Eye (tissue), 1 donor: Measurements from ENCODE around the gene RNF224.
A peak's percentile ranks its signal among the peaks of the same experiment; 100 is the strongest.

Experiments used
- DNase-seq: peaks from one replicate; pipeline ENCODE4 v3.0.0-alpha.2; 2015

RNF224 gene

DNA sequence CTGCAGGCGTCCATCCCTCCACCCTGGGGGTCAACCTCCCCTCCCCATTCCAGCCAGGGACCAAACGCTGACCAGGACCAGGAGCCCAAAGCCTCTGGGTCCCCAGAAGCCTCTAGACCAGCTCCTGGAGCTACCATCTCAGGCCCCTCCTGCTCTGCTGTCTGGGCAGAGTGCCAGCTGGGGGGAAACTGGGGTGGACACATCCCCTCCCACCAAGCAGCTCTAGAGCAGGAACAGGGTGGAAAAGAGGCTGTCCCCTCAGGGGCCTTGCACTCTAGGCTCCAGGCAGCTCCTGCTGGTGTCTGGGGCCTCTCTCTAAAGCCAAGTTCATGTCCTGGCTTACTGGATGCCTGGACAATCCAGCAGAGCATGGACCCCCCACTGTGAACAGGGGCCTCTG lies 34.4 kb upstream of the RNF224 start:
- DNase-seq: peak; percentile 13

- no peak for DNase-seq
Observed at GRCh38 chr9:137193771-137194170, 33.5 kb upstream of the RNF224 start.

DNA sequence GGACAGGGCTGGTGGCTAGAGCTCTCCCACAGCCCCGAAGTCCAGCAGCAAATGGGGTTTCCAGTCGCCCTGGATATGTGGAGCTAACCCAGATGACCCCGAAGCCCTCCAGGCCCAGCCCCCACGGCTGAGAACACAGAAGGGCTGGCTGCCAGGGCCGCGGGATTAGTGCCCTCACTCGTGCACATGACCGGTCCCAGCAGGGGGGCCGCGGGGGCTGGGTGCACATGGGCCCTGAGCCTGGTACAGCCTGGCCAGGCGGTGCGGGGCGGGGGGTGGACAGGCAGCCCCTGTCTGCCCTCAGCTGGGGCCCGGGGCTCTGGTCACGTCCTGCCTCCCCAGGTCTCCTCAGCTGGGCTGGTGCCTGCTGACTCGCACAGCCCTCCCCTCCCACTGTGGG lies 32.9 kb upstream of the RNF224 start:
- DNase-seq: peak; percentile 61

DNA sequence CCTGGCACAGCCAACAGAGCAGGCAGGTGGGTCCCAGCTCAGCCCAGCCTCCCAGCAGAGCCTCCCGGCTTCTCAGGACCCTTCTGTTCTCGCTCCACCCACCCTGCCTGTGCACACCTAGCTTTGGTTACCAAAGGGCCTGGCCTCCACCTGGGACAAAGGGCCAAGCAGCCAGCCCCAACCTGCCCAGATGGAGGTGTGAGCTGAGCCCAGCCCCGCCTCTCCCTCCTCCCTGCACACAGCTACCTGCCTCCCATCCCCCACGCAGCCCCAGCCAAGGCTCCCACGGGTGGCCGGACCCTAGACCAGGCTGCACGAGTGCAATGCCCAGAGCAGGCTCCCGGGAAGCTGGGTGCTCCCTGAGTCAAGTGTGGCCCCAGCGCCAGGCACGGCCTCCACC lies 32.4 kb upstream of the RNF224 start:
- no peak for DNase-seq

- DNase-seq: no peak
Observed at GRCh38 chr9:137195525-137196220, 31.6 kb upstream of the RNF224 start.

- no peak for DNase-seq
Observed at GRCh38 chr9:137198051-137198901, 29.0 kb upstream of the RNF224 start.

DNA sequence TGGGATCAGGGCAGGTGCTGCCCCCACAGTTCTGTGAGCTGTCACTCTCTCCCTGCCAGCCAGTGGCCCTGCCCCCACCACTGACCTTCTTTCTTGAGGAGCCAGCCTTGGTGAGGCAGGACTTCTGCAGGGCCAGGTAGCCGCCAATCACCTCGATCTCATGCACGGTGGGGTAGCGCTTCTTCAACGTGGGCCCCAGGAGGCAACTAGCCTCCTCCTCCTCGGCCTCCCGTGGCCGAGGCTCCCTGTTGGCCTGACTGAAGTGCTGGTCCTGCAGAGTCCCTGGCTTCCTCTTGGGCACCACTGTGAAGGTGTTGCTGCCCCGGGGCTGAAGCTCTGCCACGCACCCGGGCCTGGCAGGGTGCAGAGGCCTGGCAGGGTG lies 28.4 kb upstream of the RNF224 start:
- no peak for DNase-seq

GRCh38 chr9:137199411-137200121 lies 27.7 kb upstream of the RNF224 start:
- peak; percentile 23 for DNase-seq

- DNase-seq: peak; percentile 99
Observed at GRCh38 chr9:137200311-137201204, 26.7 kb upstream of the RNF224 start, which contains the start of gene TPRN. TPRN (minus strand) TSS chr9:137200741; CDS start chr9:137200711, 30 bp downstream.

- DNase-seq: no peak
Observed at GRCh38 chr9:137201205-137201868, 26.0 kb upstream of the RNF224 start.

DNA sequence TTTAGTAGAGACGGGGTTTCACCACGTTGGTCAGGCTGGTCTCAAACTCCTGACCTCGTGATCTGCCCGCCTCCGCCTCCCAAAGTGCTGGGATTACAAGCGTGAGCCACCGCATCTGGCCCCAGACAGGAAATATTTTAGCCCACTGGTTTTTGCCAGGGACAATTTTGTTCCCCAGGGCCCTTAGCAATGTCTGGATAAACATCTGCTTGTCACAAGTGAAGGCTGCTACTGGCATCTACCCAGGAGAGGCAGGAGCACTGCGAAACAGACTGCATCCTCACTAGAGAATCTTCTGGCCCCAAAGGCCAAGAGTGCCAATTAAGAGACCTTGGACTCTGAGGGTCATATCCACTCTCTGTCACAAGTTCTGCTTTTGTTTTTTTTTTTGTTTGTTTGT lies 24.3 kb upstream of the RNF224 start:
- DNase-seq: no peak

GRCh38 chr9:137204731-137205125 lies 22.6 kb upstream of the RNF224 start:
- no peak for DNase-seq

GRCh38 chr9:137205126-137206069 lies 21.9 kb upstream of the RNF224 start, which contains the start of the genes NDOR1 and TMEM203:
NDOR1 (plus strand) TSS chr9:137205700; CDS start chr9:137205778, 78 bp downstream.
TMEM203 (minus strand) TSS chr9:137205648; CDS start chr9:137205414, 234 bp downstream.
- DNase-seq: peak; percentile 96

GRCh38 chr9:137206602-137207001 lies 20.7 kb upstream of the RNF224 start:
- no peak for DNase-seq

- DNase-seq: no peak
Observed at GRCh38 chr9:137211532-137211931, 15.8 kb upstream of the RNF224 start.

- no peak for DNase-seq
Observed at GRCh38 chr9:137212520-137212919, 14.8 kb upstream of the RNF224 start.

- DNase-seq: no peak
Observed at GRCh38 chr9:137213160-137214060, 13.9 kb upstream of the RNF224 start.

DNA sequence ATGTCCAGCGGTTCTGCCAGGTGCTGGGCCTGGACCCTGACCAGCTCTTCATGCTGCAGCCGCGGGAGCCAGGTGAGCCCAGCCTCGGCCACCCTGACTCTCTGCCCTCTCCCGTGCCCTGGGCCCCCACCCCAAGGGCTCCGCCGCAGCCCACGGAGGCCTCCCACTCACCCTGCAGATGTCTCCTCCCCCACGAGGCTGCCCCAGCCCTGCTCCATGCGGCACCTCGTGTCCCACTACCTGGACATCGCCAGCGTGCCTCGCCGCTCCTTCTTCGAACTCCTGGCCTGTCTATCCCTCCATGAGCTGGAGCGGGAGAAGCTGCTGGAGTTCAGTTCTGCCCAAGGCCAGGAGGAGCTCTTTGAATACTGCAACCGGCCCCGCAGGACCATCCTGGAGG lies 12.7 kb upstream of the RNF224 start:
- no peak for DNase-seq
